Testis (tissue), 2 donors: ENCODE measurements around the gene TGFB1.

Experiments used
- POLR2A ChIP-seq: fragments of 450-650 bp; IDR thresholded peaks from one replicate; pipeline ENCODE4 v1.6.1; 2017; ENCODE audit warnings: antibody characterized with exemption, mild to moderate bottlenecking, moderate library complexity
- TF ChIP-seq, protein P1 (sequence below), 3 experiments: fragments of 450-650 bp in 2 of 3; fragments of 200-600 bp in 1 of 3; sonication (generic) in 1 of 3; IDR thresholded peaks; one replicate each; pipeline ENCODE4 v1.5.1; 2016 to 2019; ENCODE audit warnings: antibody characterized with exemption in 3 of 3, mild to moderate bottlenecking in 2 of 3, moderate library complexity in 1 of 3

DNA sequence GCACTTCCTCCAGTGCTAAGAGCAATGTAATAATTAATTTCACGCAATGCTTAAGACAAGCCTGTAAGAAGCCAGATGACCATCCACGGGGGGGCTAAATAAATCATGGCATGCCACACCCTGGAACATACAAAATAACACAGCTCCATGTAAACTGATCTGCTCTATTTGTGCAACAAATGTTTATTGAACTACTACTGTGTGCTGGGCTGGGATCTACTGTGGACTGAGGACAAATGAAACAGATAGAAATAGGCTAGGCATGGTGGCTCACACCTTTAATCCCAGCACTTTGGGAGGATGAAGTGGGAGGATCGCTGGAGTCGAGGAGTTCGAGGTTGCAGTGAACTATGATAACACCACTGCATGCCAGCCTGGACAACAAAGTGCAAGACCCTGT is 21.3 kb downstream of the TGFB1 start:
- TF ChIP-seq, protein P1, sequence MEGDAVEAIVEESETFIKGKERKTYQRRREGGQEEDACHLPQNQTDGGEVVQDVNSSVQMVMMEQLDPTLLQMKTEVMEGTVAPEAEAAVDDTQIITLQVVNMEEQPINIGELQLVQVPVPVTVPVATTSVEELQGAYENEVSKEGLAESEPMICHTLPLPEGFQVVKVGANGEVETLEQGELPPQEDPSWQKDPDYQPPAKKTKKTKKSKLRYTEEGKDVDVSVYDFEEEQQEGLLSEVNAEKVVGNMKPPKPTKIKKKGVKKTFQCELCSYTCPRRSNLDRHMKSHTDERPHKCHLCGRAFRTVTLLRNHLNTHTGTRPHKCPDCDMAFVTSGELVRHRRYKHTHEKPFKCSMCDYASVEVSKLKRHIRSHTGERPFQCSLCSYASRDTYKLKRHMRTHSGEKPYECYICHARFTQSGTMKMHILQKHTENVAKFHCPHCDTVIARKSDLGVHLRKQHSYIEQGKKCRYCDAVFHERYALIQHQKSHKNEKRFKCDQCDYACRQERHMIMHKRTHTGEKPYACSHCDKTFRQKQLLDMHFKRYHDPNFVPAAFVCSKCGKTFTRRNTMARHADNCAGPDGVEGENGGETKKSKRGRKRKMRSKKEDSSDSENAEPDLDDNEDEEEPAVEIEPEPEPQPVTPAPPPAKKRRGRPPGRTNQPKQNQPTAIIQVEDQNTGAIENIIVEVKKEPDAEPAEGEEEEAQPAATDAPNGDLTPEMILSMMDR (IDR thresholded peaks at IDR 0.05): no peak
- no peak for TF ChIP-seq POLR2A
